GM19452 (cell line): ENCODE data around the gene SNX33.
A peak's percentile ranks its signal among the peaks of the same experiment; 100 is the strongest.
"Not testable (repeated sequence)": the region's sequence is repeated elsewhere in the genome, so short reads cannot be mapped to it uniquely, and the experiment has no call there.

Source experiments
- ATAC-seq: cut with Tn5 transposase; IDR thresholded peaks from one replicate; pipeline ENCODE4 v1.9.1; 2021; ENCODE audit not compliant: unreplicated experiment

Gene SNX33, protein sequence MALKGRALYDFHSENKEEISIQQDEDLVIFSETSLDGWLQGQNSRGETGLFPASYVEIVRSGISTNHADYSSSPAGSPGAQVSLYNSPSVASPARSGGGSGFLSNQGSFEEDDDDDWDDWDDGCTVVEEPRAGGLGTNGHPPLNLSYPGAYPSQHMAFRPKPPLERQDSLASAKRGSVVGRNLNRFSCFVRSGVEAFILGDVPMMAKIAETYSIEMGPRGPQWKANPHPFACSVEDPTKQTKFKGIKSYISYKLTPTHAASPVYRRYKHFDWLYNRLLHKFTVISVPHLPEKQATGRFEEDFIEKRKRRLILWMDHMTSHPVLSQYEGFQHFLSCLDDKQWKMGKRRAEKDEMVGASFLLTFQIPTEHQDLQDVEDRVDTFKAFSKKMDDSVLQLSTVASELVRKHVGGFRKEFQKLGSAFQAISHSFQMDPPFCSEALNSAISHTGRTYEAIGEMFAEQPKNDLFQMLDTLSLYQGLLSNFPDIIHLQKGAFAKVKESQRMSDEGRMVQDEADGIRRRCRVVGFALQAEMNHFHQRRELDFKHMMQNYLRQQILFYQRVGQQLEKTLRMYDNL

DNA sequence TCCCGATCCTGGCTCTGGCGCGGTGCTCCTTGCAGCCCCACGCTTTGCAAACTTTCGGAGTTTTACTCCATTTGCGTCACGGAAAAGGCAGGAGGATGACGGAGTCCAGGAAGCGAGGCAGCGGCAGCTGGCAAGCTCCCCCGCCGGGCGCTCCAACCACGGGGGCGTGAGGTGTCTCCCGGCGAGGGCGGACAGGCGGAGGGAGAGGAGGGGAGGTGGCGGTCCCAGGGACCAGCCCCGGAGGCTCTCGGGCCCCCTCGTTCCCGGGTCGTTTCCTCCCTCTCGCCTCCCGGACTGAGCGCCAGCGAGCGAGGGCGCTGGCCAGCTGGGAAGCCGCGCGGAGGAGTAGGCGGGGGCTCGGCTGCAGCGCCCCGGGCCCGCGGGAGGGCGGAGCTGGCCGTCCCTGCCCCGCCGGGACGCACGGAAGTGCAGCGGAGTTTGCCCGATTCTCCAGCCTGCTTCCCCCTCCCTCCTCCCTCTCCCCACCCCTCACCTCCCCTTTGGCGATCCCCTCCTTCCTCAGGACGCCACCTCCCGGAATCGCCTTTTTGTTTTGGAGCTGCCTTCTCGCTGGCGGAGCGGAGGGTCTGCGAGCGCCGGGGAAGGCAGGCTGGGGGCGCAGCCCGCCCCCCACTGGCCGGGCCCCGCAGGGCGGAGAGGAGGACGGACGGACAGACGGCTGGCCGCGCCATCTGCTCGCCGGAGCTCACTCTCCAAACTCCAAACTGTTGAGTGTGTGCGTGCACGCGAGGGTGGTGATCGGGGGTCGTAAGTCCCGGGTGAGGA, at the start of gene SNX33:
Gene SNX33 (plus strand): TSS at position 543 of the 786 bp plus-strand sequence. CDS start 1,191 bp downstream, outside the sequence.
- no peak for ATAC-seq

- no peak for ATAC-seq
These were observed 49.4 kb upstream of the SNX33 start for GRCh38 chr15:75598361-75598760.

DNA sequence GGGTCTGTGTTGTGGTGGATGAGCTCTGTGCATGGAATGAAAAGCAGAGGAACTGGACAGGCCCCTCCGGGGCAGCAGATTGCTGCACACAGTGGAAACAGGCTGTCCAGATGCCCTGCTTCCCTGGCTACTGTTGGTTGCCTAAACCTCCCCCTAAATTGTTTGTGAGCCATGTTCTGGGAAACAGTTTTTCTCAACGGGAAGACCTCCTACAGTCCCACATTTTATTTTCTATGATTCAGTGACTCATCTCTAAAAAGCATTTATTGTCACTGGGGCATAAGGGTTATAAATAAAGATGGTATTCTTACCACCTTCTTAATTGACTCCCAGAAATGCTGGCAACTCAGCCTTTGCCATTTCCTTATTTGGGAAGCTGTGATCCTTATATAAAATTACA, 48.3 kb upstream of the SNX33 start:
- ATAC-seq: no peak

- ATAC-seq: no peak
These were observed 41.7 kb upstream of the SNX33 start for GRCh38 chr15:75606026-75606425.

DNA sequence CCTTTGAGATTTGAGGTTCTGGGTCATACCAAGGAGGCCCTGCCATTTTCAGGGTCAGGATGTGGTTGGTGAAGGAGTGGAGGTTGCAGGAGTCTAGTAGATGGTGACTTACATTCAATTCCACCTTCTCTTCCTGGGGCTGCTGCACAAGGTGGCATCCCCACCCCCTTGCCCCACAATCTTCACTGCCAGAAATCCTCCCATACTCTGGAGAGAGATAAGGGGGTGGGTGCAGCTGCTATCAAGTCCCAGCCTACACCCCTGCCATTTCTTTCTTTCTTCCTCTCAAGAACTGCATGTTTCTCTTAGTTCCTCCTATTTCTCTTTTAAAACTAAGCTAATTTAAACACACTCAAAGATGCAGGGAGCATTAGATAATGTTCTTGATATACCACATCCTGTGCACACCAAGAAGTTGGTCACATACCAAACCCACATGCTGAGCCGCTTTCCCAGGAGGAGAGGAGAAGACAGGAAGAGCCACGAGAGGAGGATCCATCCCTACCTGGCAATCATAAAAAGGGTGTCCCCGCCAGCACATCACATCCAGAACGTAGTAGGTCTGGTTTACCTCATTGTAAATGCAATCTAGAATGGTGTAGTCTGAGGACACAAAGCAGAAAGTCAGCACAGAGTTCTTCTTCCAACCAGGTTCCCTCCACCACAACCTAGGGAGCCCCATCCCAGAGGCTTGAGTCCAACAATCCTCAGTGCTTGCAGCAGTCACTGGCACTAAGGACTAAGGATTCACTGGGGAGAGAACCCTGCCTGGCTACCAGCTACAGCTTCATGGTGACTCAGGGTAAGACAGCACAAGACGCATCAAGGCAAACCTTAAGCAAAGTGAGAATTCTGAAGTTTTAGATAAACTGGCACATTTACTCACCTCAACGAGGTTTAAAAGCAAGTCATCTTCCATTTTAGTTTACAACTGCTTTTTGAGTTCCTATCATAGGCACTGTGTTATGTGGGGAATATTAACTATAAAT, 40.7 kb upstream of the SNX33 start:
- ATAC-seq: no peak

- ATAC-seq: no peak
These were observed 30.9 kb upstream of the SNX33 start for GRCh38 chr15:75616766-75617165.

DNA sequence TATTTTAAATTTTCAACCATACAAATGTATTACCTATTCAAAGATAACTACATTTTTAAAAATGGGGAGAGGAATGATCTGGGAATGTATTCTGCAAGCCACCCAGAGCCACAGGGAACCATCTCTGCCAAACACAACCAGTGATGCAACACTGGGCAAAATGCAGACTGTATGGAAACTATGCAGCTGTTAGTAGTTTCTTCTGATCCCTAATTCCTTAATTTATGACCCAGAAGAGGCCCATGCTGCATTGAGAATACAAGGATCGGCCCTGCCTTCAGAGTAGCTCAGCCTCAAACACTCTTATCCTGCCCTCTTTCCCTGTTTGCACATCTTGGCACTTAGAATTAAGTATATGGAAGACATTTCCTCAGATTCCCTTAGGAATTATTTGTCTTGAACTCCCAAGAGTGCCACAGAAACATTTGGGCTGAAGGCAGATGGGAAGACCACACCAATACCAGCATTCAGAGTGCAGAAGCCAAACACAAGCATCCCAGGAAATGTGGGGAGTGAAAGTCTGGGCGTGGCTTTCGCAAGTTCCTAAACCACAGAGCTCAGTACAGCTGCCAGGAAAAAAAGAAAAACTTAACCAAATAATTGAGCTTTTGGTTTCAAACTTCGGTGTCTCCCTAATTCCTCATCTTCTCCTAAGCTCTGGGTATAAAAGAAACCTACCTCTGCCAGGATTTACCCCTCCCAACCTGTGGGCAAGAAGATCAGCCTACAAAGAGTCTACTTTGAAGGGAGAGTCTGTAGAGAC, 27.5 kb upstream of the SNX33 start:
- ATAC-seq: no peak

GRCh38 chr15:75620841-75621391, 26.8 kb upstream of the SNX33 start:
- no peak for ATAC-seq

- no peak for ATAC-seq
These were observed 25.2 kb upstream of the SNX33 start for GRCh38 chr15:75622505-75622904.

DNA sequence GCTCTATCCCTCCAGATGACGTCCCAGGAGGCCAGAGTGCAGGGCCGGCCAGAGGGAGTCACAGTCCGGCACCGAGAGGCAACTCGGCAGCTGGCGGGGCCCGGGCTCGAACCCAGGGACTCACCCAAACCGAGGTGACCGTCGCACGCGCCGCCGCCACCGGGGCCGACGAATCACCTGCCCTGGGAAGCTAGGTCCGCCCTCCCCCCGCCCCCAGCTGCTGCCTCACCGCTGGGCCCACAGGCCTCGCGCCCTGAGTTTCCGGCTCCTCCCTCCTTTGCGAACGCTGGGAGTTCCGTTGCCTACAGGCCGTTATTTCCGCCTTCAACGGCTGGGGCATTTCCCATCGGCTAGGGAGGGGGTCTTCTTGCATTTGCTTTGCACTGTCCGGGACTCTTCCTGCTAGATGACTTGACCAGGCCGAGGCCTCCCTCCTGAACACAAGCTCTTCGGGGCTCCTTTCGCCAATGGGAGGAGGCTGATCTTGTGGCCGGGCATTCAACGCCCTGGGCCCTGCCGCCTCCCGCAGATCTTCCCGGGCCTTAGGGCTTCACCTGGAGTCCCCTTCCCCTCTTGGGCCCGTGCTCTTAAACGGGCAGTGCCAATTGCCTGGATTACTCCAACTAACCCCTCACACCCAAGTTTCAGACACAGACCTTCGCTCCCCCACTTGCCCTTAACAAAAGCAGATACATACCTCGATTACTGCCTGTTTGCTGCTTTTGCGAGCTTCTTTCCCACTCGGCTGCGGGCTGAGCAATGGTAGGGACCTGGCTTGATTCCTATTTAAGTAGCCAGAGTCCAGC, 22.0 kb upstream of the SNX33 start, which contains the start of gene SNUPN:
Gene SNUPN (minus strand): TSS at position 184 of the 806 bp plus-strand sequence. CDS start 4,674 bp downstream, outside the sequence.
- peak; percentile 81 for ATAC-seq

DNA sequence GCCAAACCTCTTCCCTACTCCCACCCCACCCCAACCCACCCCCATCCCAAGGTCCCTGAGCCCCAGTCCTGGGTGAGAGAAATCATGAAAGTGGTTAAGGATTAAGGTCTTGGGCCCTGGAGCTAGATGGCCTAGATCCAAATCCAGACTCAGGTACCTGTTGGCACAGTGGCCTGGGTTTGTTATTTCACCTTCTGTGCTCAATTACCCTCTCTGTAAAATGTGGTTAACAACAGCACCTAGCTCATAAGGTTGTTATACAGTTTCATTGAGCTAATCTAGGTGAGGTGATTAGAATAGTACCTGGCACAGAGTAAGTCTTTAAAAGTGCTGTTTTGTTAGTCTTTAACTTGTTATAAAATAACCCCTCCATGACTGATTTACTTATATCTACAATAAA, 15.8 kb upstream of the SNX33 start:
- no peak for ATAC-seq

DNA sequence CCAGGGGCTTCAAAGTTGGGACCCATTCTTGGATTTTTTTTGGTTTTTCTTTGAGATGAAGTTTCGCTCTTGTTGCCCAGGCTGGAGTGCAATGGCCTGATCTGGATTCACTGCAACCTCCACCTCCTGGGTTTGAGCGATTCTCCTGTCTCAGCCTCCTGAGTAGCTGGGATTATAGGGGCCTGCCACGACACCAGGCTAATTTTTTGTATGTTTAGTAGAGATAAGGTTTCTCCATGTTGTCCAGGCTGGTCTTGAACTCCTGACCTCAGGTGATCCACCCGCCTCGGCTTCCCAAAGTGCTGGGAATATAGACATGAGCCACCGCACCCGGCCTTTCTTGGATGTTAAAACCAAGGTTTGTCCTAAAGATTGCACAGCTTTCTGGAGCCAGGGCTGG, 13.8 kb upstream of the SNX33 start:
- not testable (repeated sequence) for ATAC-seq

GRCh38 chr15:75636026-75636425, 11.7 kb upstream of the SNX33 start:
- ATAC-seq: no peak

- no peak for ATAC-seq
These were observed 10.3 kb upstream of the SNX33 start for GRCh38 chr15:75637245-75638009.

- no peak for ATAC-seq
These were observed 8.5 kb upstream of the SNX33 start for GRCh38 chr15:75639191-75639708.

DNA sequence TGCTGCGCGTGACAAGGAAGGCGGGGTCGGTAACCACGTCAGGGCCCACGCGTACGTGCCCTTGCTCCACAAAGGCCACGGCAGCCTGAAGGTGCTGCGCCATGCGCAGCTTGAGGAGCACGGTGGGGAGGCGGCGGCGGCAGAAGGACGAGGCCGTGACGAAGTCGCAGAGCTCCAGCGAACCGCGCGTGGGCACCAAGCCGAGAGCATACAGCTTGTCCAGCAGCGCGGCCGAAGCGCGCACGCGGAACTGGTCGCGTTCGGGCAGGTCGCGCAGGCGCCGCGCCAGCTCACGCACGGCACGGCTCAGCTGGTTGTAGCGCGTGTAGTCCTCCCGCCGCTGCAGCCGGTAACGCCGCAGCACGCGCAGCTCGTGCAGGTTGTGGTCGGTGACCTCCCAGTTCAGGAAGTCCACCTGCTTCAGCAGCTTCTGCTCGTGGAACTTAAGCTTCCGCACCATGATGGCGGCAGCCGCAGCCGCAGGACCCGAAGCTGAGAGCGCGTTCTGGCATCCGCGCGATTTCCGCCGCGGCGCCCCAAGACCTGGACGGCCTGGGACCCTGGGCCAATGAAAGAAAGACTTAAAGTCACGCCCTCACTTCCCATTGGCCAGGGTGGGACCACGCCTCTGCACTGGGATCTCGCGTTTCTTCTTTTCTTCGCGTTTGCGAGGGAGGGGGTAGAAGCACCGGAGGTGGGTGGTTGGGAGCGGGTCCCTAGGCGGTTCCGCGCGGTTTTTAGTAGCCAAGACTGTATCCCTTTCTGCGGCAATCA, 7.8 kb upstream of the SNX33 start, which contains the start of gene IMP3:
Gene IMP3 (minus strand): TSS at position 516 of the 774 bp plus-strand sequence. CDS start 56 bp downstream, at position 460.
- ATAC-seq: peak; percentile 90
